Measurements from ENCODE around the gene PLCH2. TPM values are rescaled to one million over a fixed set of nuclear protein-coding genes. Genes with fewer than 3 reads are reported as not detected.
A peak's percentile ranks its signal among the peaks of the same experiment; 100 is the strongest.

PLCH2 gene
- total RNA-seq, 1 donor: 0.81 TPM

DNA sequence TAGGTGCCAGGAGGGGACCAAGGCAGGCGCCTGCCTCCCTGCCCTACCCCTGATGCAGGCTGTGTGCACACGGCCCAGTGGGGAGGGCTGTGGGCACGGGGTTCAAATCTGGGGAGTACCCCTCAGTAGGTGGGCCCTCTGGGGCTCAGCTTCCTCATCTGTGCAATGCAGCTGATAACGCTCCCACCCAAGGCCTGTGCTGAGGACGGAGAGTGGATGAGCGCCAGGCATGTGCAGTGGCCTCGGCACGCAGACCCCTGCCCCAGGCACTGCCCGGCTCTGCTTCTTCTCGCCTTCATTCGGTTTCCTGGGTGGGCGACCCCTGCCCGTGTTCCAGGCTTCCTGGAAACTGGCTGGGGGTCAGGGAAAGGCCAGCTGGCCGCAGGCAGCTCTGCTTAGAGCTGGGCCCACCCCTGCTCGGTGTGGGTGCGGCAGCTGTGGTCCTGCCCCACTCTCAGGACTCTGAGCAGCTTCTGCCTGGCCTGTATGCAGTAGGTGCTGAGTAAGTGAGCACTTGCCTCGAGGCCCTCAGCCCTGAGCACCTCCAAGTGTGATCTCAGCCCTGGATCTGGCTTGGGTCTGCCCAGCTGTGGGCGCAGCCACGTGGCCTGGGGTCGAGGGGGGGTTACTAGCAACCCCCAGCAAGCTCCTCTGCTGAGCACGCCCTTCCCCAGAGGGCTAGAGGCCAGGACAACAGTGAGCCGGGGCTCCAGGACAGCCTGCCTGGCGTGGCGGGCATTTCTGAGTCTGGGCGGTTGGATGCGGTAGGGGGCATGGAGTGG, 68.2 kb downstream of the PLCH2 start:
- DNase-seq (ENCODE audit: low read depth): no peak
- TF ChIP-seq, protein P1, sequence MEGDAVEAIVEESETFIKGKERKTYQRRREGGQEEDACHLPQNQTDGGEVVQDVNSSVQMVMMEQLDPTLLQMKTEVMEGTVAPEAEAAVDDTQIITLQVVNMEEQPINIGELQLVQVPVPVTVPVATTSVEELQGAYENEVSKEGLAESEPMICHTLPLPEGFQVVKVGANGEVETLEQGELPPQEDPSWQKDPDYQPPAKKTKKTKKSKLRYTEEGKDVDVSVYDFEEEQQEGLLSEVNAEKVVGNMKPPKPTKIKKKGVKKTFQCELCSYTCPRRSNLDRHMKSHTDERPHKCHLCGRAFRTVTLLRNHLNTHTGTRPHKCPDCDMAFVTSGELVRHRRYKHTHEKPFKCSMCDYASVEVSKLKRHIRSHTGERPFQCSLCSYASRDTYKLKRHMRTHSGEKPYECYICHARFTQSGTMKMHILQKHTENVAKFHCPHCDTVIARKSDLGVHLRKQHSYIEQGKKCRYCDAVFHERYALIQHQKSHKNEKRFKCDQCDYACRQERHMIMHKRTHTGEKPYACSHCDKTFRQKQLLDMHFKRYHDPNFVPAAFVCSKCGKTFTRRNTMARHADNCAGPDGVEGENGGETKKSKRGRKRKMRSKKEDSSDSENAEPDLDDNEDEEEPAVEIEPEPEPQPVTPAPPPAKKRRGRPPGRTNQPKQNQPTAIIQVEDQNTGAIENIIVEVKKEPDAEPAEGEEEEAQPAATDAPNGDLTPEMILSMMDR (IDR thresholded peaks at IDR 0.05; ENCODE audit: insufficient read depth, low read length): no peak
- H3K4me3 ChIP-seq (ENCODE audit: low read depth, low read length): no peak overlapping the region

DNA sequence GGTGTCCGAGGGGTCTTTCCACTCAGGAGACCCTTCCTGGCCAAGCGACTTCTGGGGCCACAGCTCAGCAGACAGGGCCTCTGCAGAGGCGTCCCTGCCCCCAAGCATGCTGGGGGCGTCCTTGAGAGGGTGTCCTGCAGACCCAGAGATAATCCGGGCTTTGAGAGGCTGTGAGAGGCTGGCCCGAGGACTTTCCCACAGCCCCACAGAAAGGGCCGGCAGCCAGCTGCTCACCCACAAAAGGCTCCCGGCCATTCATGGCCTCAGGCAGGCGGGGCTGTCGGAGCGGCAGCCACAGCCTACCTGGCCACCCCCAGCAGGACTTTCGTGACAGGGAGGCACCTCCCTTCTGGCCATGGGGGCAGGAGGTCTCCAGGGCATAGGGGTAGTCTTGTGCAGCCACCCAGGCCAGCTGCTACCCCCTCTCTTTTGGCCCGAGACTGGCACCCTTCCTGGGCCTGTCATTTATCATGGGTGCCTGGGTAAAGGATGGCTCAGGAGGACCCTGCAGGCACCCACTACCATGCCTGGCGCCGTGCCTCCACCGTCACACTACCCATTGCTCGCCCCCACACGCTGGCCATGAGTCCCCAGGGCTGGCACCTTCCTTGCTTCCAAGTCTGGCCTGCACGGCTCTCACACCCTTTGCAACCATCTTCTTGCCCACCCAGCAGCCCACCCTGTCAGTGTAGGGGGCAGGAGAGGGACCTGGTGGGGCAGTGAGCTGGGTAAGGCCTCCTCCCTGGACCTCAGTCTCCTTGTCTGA, 69.0 kb downstream of the PLCH2 start:
- no peak for DNase-seq (ENCODE audit: low read depth)
- H3K4me3 ChIP-seq (ENCODE audit: low read depth, low read length): no peak overlapping the region
- TF ChIP-seq, protein P1 (IDR thresholded peaks at IDR 0.05; ENCODE audit: insufficient read depth, low read length): no peak

DNA sequence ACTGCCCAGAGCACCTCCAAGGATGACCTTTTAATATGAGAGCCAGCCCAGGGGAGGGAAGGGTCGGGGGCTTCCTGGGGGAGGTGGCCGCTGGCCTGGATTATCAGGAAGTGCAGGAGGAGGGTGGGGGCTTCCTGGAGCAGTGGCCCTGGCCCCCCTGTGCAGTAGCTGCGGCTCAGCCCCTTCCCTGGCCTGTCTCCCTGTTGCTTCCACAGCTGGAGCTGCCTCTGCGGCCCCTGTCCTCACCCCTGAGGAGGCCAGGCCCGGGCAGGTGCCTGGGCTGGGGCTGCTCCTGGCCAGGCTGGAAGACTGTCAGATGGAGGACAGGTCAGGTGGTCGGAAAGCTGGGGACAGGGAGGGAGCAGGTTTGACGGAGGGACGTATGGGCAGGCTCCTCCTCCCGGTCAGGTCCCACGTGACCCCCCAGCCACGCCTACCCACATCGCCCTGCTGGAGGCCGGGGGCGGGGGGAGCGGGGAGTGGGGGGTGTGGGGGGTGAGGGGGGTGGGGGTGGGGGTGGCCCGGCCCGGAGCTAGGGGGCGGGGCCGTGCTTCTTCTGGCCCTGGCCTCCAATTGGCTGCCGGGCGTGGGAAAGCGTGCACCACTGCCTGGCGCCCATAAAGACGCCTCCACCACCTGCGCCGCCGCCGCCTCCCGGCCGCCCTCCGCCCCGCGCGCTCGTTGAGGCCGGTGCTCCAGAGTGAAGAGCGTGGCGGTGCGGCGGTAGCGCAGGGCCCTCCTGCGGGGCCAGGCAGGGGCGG, 69.8 kb downstream of the PLCH2 start:
- DNase-seq (ENCODE audit: low read depth): peak; percentile 48
- TF ChIP-seq, protein P1 (IDR thresholded peaks at IDR 0.05; ENCODE audit: insufficient read depth, low read length): no peak
- H3K4me3 ChIP-seq (ENCODE audit: low read depth, low read length): peak overlapping the region; percentile 52

DNA sequence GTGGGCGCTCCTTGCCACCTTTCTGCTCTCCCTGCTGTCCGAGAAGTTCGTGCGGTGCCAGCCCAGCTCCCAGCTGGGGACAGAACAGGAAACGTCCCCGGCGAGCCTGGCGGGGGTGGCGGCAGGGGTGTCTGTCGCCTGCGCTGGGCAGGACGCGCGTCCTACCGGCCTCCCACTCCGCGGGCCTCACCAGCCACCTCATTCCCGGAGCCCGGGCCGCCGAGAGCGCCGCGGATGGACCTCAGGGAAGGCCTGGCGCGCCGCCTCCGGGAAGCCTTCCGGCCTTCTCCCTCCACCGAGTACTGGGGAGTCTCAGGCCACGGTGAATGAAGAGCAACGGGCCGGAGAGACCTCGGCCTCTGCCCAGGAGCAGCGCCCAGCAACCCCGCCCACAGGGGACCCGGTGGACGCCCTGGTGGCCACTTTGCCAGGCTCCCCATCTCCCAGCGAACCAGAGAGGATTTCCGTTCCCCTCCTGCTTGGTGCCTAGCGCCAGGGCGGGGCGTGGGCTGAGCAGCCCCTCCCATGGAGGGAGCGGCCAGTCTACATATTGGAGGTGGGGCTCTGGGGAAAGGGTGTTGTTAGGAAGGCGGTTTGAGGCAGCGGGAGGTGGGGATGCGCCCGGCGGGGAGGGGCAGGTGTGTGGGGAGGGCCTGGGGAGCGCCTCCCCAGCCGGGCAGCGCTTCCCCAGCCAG, 70.6 kb downstream of the PLCH2 start:
- peak overlapping the region; percentile 52 for H3K4me3 ChIP-seq (ENCODE audit: low read depth, low read length)
- peak; percentile 56 for DNase-seq (ENCODE audit: low read depth)
- TF ChIP-seq, protein P1 (IDR thresholded peaks at IDR 0.05; ENCODE audit: insufficient read depth, low read length): no peak

DNA sequence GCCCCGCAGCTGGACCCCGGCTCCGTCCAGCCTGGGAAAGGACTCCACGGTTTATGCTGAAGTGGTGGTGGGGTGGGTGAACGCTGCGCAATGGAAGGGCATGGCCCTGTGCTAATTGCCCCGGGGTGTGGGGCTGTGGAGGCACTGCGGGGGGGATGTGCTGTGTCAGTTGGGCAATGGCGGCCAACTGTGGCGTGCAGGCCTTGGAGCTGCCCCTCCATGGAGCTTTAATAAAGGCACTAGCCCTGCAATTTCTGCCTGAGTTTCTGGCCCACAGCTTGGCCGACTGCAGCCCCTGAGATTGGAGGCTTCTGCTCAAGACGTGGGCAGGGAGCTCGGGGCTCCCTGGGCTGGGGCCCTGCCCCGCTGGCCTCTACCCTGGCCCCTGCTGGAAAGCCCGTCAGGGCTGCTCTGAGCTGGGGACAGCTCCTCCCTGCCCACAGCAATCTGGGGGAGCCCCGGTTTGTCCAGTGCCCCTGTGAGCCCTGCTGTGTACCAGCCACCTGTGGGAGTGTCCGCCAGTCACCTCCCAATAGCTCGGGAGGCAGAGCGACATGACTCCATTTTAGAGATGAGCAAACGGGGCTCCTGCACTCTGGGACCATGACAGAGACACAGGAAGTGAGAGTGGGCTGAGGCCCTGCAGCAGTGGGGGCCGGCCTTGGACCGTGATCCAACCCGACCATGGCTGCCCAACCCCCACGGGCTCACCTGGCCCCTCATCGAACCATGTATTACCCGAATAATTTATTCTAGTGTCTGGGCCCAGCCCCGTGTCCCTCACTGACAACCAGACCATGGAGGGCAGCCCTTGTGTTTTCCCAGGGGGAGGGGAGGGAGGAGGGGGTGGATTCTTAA, 71.3 kb downstream of the PLCH2 start:
- no peak overlapping the region for H3K4me3 ChIP-seq (ENCODE audit: low read depth, low read length)
- TF ChIP-seq, protein P1 (IDR thresholded peaks at IDR 0.05; ENCODE audit: insufficient read depth, low read length): no peak
- no peak for DNase-seq (ENCODE audit: low read depth)

Data from fibroblast of the aortic adventitia (primary cell).